GM19240 (cell line): ENCODE data around the gene FN3K.
A peak's percentile ranks its signal among the peaks of the same experiment; 100 is the strongest.
"Not testable (repeated sequence)": the region's sequence is repeated elsewhere in the genome, so short reads cannot be mapped to it uniquely, and the experiment has no call there.

Experiments used
- DNase-seq: peaks from one replicate; pipeline ENCODE4 v3.0.0; 2011; ENCODE audit warnings: low spot score; ENCODE audit not compliant: insufficient read length

FN3K gene

GRCh38 chr17:82737967-82738877, 2.8 kb downstream of the FN3K start:
- DNase-seq: no peak

GRCh38 chr17:82740906-82741759, 5.7 kb downstream of the FN3K start:
- DNase-seq: no peak

DNA sequence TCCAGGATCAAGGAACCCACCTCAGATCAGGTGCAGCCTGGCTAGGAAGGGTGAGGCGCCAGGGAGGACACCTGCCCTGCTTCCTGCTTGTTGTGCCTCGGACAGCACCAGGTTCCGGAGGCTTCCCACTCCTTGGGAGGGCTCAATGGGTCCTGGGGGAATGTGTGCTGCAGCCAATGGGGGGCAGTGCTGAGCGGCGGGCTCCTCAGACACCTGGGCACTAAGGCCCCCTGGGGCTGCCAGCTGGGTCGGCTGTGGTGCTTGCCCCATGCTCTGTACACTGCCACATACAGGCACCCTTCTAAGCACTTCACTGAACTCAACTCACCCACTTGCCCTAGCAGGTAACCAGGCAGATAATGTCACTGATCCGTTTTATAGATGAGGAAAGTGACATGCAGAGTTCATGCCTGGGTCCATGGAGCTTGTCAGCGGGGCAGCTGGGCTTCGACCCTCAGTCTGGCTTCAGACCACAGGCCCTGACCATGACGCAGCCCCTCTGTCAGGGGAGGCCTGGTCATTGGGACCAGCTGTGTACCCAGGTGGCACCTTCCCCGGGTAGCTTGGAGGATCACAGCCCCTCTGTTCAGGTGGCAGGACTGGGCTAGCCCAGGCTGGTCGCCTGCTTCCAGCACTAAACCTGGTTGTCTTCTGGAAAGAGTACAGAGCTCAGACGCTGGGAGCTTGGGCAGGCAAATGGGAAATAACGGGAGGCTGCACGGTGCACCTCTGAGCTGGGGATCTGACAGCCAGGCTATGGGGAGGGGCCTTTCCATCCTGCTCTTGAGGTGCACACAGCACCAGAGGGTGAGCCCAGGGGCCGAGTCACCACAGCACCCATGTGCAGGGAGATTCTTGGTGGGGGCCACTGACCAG, 8.2 kb downstream of the FN3K start:
- no peak for DNase-seq

- DNase-seq: not testable (repeated sequence)
Observed at GRCh38 chr17:82744736-82745135, 9.3 kb downstream of the FN3K start.

GRCh38 chr17:82745524-82745923, 10.1 kb downstream of the FN3K start:
- DNase-seq: no peak

GRCh38 chr17:82748756-82749155, 13.3 kb downstream of the FN3K start:
- DNase-seq: no peak

GRCh38 chr17:82750241-82750908, 15.0 kb downstream of the FN3K start:
- DNase-seq: no peak

DNA sequence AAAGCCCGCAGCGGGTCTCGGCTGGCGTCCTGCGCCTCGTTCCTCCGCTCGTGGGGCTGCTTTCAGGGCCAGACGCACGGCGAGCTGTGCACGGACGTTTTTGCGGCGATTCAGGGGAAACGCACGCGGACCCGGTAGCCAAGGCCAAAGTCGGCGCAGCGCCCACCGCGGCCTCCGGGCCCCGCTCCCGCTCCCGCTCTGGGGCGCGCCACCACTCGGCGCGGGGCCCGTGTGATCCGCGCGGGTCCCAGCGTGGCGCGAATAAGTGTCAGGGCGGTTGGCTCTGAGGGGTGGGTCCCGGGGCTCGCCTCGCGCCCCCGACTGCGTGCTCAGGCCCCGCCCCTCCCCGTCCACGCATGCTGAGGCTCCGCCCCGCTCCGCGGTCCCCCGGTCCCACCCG, 15.8 kb downstream of the FN3K start:
- no peak for DNase-seq

DNA sequence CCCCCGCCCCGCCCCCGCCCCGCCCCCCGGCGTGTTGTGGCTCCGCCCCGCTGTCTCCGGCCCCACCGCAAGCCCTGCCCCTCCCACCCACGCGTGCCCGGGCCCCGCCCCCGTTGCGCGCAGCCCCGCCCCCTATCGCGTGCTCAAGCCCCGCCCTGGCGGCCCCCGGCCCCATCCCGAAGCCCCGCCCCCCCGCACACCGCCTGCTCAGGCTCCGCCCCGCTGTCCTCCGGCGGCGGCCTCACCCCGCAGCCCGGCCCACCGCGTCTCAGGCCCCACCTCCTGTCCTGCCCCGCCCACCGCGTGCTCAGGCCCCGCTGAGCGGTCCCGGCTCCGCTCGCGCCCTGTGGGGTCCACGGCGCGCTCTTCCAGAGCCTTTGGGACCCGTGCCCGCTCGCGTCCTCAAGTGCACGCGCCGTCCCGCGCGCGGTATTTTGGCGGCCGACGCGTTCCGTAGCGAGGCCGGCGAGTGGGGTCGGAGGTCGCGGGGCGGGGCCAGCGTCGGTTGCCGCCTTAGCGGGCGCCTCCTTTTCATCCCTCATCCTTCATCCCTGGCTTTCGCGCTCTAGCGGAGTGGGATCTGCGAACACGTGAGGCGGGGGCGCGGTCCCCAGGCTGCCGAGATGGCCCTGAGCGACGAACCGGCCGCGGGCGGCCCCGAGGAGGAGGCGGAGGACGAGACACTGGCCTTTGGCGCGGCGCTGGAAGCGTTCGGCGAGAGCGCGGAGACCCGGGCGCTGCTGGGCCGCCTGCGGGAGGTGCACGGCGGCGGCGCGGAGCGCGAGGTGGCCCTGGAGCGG, 16.4 kb downstream of the FN3K start, which contains the start of gene TBCD:
TSS of gene TBCD (plus strand) at position 495 of the 800 bp plus-strand sequence. CDS start at position 624, 129 bp downstream.
- DNase-seq: peak; percentile 85

- no peak for DNase-seq
Observed at GRCh38 chr17:82752371-82753200, 17.2 kb downstream of the FN3K start.

DNA sequence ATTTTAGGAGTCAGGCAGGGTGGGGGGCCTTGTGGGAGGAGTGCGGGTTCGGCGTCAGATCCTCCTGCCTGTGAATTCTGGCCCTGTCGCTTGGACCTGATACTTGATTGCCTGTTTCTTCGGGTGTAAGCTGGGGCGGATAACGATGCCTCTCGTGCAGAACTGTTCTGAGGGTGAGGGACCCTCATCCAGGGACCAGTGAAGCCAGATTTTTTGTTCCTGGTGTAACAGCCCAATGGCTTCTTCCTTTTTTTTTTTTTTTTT, 17.7 kb downstream of the FN3K start:
- DNase-seq: no peak

DNA sequence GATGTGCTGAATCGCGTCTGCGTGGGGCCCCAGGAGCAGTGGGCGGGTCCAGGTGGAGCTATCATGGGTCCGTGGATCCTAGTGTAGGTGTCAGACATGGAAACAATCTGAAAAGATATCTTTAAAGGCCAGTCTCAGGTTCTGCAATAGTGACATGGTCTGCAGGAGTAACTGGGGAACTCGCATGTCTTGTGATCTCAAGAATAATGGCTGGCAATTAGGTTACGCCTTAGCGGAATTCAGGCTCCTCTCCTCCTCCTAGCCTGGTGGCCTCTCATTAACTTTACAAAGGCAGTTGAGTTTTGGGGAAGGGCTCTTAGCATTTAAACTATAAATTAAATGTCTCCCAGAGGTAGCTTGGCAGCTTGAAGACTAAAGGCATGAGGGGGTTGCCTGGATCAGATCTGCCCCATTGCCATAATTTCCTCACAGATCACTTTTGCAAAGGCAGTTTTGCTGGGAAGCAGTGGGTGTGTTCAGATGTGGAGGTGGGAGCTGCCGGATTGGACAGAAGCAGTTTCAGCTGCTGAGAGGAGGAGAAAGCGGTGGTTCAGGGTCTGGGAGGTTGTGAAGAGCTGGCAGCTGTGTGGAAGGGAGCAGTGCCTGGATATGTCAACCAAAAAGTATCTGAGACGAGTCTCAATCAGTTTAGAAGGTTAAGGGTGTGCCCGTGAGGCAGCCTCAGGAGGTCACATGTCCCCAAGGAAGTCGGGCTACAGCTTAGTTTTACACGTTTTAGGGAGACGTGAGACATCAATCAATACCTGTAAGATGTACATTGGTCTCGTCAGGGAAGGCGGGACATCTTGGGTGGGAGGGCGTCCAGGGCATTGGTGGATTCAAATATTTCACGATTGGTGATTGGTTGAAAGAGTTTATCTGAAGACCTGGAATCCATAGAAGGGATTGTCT, 19.1 kb downstream of the FN3K start:
- no peak for DNase-seq

DNA sequence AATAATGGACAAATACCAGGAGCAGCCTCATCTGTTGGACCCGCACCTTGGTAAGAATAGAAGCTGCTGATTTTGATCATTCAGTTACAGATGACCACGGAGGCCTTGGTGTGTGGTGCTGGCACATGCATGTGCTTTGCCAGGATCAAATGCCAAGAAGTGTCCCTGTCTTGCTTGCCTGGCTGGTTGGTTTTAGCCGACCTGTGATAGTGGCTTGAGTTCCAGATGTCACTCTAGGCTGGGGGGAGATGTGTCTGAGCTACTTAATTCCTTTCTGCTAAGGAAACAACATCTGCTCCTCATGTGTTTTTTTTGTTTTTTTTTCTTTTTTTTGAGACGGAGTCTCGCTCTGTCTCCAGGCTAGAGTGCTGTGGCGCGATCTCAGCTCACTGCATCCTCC, 20.8 kb downstream of the FN3K start:
- no peak for DNase-seq

- DNase-seq: no peak
Observed at GRCh38 chr17:82765371-82765770, 30.0 kb downstream of the FN3K start.

DNA sequence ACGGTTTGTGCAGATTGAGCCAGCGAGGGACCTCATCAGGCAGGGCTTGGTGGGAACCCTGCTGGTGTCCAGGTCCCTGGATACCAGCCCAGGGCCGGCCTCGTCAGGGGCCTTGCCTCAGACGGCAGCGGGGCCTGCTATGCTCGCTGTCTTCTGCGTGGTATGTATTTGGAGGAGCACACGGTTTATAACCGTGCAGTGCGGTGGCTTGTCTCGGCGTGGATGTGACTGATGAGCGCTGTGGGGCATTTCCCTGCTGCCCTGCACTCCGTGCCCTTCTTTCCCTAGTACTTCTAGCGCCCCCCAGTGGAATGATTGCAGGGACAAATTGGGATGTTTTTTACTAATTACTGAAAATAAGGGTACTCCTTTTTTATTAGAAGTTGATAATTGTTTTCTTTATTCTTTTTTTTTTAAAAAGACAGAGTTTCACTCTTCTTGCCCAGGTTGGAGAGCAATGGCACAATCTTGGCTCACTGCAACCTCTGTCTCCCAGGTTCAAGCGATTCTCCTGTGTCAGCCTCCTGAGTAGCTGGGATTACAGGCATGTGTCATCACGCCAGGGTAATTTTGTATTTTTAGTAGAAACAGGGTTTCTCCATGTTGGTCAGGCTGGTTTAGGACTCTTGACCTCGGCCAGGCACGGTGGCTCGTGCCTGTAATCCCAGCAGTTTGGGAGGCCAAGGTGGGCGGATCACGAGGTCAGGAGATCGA, 31.8 kb downstream of the FN3K start:
- no peak for DNase-seq

DNA sequence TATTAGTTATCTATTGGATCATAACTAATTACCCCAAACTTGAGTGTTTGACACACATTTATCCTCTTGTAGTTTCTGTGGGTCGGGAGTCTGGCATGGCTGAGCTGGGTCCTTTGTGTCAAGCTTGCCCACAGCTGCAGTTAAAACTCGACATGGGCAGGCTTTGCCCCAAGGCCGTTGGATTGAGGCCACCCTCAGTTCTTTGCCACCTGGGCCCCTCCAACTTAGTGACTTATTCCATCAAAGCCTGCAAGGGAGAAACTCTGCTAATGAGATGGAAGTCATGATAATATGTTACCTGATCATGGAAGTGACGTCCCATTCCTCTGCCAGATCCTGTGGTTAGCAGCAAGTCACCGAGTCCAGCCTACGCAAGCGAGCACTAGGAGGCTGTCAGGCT, 33.6 kb downstream of the FN3K start:
- DNase-seq: no peak

GRCh38 chr17:82772026-82772425, 36.6 kb downstream of the FN3K start:
- DNase-seq: no peak

- not testable (repeated sequence) for DNase-seq
Observed at GRCh38 chr17:82774456-82774855, 39.0 kb downstream of the FN3K start.
